Neural progenitor cell (in vitro differentiated cells): ENCODE measurements around the gene EGLN3.

Experiments used
- CTCF ChIP-seq: fragments of 200-600 bp; sonication (generic); IDR thresholded peaks from 2 replicates; pipeline ENCODE4 v1.5.1; 2017; ENCODE audit warnings: antibody characterized with exemption, mild to moderate bottlenecking
- EZH2 ChIP-seq: fragments of 200-600 bp; sonication (generic); IDR thresholded peaks from 2 replicates; pipeline ENCODE4 v1.6.1; 2017; ENCODE audit warnings: antibody characterized with exemption, mild to moderate bottlenecking, moderate library complexity

- TF ChIP-seq EZH2 (no peak), CTCF (no peak)
Measured at GRCh38 chr14:33932033-33932432, 18.8 kb downstream of the EGLN3 start.
